Skeletal muscle satellite cell (primary cell): Measurements from ENCODE around the gene TAC3.
"Not testable (repeated sequence)": the region's sequence is repeated elsewhere in the genome, so short reads cannot be mapped to it uniquely, and the experiment has no call there.

Experiments
- H3K27me3 ChIP-seq: 2 replicates; pipeline ENCODE4 v1.7.0; 2013; ENCODE audit warnings: low read length; ENCODE audit not compliant: control insufficient read depth, insufficient read depth
- H3K36me3 ChIP-seq: 2 replicates; pipeline ENCODE4 v1.7.0; 2013; ENCODE audit warnings: mild to moderate bottlenecking, control low read depth, low read length; ENCODE audit not compliant: insufficient read depth
- H3K4me1 ChIP-seq: 2 replicates; pipeline ENCODE4 v1.7.0; 2013; ENCODE audit warnings: low read length; ENCODE audit not compliant: control insufficient read depth, insufficient read depth
- H3K4me2 ChIP-seq: 2 replicates; pipeline ENCODE4 v1.7.0; 2013; ENCODE audit warnings: mild to moderate bottlenecking, low read length
- H3K4me3 ChIP-seq: 2 replicates; pipeline ENCODE4 v1.7.0; 2013; ENCODE audit warnings: low read length
- H3K9ac ChIP-seq: 2 replicates; pipeline ENCODE4 v1.7.0; 2013; ENCODE audit warnings: mild to moderate bottlenecking, low read depth, low read length, moderate library complexity
- H3K9me3 ChIP-seq: replicated peaks from 2 replicates; pipeline ENCODE4 v1.7.0; 2013; ENCODE audit warnings: mild to moderate bottlenecking, control low read depth, low read length

TAC3 gene

DNA sequence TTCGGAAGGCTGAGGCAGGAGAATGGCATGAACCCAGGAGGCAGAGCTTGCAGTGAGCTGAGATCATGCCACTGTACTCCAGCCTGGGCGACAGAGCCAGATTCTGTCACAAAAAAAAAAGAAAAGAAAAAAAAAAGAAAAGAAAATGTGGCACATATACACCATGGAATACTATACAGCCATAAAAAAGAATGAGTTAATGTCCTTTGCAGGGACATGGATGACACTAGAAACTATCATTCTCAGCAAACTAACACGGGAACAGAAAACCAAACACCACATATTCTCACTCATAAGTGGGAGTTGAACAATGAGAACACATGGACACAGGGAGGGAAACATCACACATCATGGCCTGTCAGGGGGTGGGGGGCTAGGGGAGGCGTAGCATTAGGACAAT, 39.0 kb downstream of the TAC3 start:
- H3K4me3 ChIP-seq, H3K9ac ChIP-seq, H3K27me3 ChIP-seq, H3K9me3 ChIP-seq, H3K4me2 ChIP-seq, H3K4me1 ChIP-seq, H3K36me3 ChIP-seq: not testable (repeated sequence)

DNA sequence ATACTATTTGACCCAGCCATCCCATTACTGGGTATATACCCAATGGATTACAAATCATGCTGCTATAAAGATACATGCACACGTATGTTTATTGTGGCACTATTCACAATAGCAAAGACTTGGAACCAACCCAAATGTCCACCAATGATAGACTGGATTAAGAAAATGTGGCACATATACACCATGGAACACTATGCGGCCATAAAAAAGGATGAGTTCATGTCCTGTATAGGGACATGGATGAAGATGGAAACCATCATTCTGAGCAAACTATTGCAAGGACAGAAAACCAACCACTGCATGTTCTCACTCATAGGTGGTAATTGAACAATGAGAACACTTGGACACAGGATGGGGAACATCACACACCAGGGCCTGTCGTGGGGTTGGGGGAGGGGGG, 42.1 kb downstream of the TAC3 start:
- H3K4me3 ChIP-seq, H3K4me2 ChIP-seq, H3K36me3 ChIP-seq, H3K27me3 ChIP-seq, H3K9ac ChIP-seq, H3K9me3 ChIP-seq, H3K4me1 ChIP-seq: not testable (repeated sequence)

DNA sequence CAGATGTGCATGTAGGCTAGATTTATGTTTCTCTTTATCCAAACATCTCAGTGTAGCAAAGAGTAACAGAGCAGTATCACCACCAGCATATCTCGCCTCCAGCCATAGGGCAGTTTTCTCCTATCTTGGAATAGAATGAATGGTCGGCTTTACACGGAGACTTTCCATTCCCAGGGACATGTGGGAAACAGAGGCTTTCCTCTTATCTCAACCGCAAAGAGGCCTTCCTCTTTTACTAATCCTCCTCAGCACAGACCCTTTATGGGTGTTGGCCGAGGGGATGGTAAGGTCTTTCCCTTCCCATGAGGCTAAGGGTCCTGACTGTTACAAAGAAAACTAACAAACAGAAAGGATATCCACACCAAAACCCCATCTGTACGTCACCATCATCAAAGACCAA, 47.4 kb downstream of the TAC3 start:
- H3K4me1 ChIP-seq, H3K9me3 ChIP-seq, H3K4me2 ChIP-seq, H3K27me3 ChIP-seq, H3K9ac ChIP-seq, H3K36me3 ChIP-seq, H3K4me3 ChIP-seq: not testable (repeated sequence)

DNA sequence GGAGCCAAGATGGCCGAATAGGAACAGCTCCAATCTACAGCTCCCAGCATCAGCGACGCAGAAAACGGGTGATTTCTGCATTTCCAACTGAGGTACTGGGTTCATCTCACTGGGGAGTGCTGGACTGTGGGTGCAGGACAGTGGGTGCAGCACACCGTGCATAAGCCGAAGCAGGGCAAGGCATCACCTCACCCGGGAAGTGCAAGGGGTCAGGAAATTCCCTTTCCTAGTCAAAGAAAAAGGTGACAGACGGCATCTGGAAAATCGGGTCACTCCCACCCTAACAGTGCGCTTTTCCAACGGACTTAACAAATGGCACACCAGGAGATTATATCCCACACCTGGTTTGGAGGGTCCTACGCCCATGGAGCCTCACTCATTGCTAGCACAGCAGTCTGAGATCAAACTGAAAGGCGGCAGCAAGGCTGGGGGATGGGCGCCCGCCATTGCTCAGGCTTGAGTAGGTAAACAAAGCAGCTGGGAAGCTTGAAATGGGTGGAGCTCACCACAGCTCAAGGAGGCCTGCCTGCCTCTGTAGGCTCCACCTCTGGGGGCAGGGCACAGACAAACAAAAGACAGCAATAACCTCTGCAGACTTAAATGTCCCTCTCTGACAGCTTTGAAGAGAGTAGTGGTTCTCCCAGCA, 50.2 kb downstream of the TAC3 start:
- H3K4me3 ChIP-seq, H3K9ac ChIP-seq, H3K9me3 ChIP-seq, H3K27me3 ChIP-seq, H3K4me1 ChIP-seq, H3K36me3 ChIP-seq, H3K4me2 ChIP-seq: not testable (repeated sequence)

DNA sequence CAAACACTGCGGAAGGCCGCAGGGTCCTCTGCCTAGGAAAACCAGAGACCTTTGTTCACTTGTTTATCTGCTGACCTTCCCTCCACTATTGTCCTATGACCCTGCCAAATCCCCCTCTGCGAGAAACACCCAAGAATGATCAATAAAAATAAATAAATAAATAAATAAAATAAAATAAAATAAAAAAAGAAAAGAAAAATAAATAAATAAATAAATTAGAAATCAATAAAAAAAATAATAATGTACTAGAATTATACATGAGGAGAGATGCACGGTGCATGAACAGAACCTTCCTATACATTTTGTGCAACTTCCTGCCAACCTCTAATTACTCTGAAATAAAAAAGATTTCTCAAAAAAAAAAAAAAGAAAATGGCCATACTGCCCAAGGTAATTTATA, 51.2 kb downstream of the TAC3 start:
- H3K4me3 ChIP-seq, H3K4me2 ChIP-seq, H3K36me3 ChIP-seq, H3K27me3 ChIP-seq, H3K9me3 ChIP-seq, H3K4me1 ChIP-seq, H3K9ac ChIP-seq: not testable (repeated sequence)

DNA sequence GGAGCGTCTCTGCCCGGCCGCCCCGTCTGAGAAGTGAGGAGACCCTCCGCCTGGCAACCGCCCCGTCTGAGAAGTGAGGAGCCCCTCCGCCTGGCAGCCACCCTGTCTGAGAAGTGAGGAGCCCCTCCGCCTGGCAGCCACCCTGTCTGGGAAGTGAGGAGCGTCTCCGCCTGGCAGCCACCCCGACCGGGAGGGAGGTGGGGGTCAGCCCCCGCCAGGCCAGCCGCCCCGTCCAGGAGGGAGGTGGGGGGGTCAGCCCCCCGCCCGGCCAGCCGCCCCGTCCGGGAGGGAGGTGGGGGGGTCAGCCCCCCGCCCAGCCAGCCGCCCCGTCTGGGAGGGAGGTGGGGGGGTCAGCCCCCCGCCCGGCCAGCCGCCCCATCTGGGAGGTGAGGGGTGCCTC, 52.8 kb downstream of the TAC3 start:
- not testable (repeated sequence) for H3K27me3 ChIP-seq, H3K4me3 ChIP-seq, H3K4me2 ChIP-seq, H3K9ac ChIP-seq, H3K9me3 ChIP-seq, H3K4me1 ChIP-seq, H3K36me3 ChIP-seq

DNA sequence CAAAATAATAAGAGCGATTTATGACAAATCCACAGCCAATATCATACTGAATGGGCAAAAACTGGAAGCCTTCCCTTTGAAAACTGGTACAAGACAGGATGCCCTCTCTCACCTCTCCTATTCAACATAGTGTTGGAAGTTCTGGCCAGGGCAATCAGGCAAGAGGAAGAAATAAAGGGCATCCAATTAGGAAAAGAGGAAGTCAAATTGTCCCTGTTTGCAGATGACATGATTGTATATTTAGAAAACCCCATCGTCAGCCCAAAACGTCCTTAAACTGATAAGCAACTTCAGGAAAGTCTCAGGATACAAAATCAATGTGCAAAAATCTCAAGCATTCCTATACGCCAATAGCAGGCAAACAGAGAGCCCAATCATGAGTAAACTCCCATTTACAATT, 54.1 kb downstream of the TAC3 start:
- not testable (repeated sequence) for H3K9ac ChIP-seq, H3K9me3 ChIP-seq, H3K4me1 ChIP-seq, H3K4me3 ChIP-seq, H3K4me2 ChIP-seq, H3K36me3 ChIP-seq
- peaks cover 16% of the 10 kb centered on the region for H3K27me3 ChIP-seq
